SU-DHL-6 (cell line): ENCODE results near the gene MLYCD.

ENCODE experiments used
- H2AFZ ChIP-seq: fragments of 200-600 bp; sonication (generic); 2 replicates; pipeline ENCODE4 v1.6.1; 2014; ENCODE audit warnings: low read depth, mild to moderate bottlenecking, moderate library complexity, mixed read lengths, antibody characterized with exemption, low read length; ENCODE audit not compliant: severe bottlenecking
- H3F3A ChIP-seq: fragments of 200-600 bp; shearing (Covaris generic); 2 replicates; pipeline ENCODE4 v1.6.0; 2016; ENCODE audit warnings: antibody characterized with exemption, mild to moderate bottlenecking; ENCODE audit not compliant: insufficient read depth
- H3K27ac ChIP-seq: fragments of 200-600 bp; sonication (generic); 2 replicates; pipeline ENCODE4 v1.5.1; 2016; ENCODE audit warnings: low read depth, mild to moderate bottlenecking, low read length, moderate library complexity, mixed read lengths
- H3K27me3 ChIP-seq: fragments of 200-600 bp; sonication (generic), shearing (Covaris generic); 2 replicates; pipeline ENCODE4 v1.6.0; 2014; ENCODE audit warnings: mild to moderate bottlenecking, low read length
- H3K36me3 ChIP-seq: fragments of 200-600 bp; sonication (generic); 2 replicates; pipeline ENCODE4 v1.6.1; 2014; ENCODE audit warnings: mild to moderate bottlenecking, low read length, mixed read lengths
- H3K4me2 ChIP-seq: fragments of 300-600, 200-600 bp; shearing (Covaris generic), sonication (generic); 2 replicates; pipeline ENCODE4 v1.6.0; 2014; ENCODE audit warnings: low read length, low read depth, mild to moderate bottlenecking; ENCODE audit not compliant: poor library complexity, severe bottlenecking
- H3K4me3 ChIP-seq: fragments of 200-600 bp; sonication (generic); 2 replicates; pipeline ENCODE4 v1.5.1; 2014; ENCODE audit warnings: antibody characterized with exemption, low read length, mild to moderate bottlenecking, mixed read lengths; ENCODE audit not compliant: insufficient read depth, poor library complexity, severe bottlenecking
- H3K79me2 ChIP-seq: fragments of 200-600 bp; sonication (generic); 2 replicates; pipeline ENCODE4 v1.6.1; 2014; ENCODE audit warnings: mild to moderate bottlenecking, low read length, moderate library complexity; ENCODE audit not compliant: insufficient read depth
- H3K9ac ChIP-seq: fragments of 200-600 bp; sonication (generic); 2 replicates; pipeline ENCODE4 v1.7.0; 2014; ENCODE audit warnings: mild to moderate bottlenecking, low read length
- H3K9me2 ChIP-seq: fragments of 200-600 bp; sonication (generic); replicated peaks from 2 replicates; pipeline ENCODE4 v1.6.1; 2014; ENCODE audit warnings: low read length; ENCODE audit not compliant: insufficient read depth
- H3K9me3 ChIP-seq: fragments of 200-600 bp; sonication (generic); 2 replicates; pipeline ENCODE4 v1.6.1; 2014; ENCODE audit warnings: low read length, mixed read lengths; ENCODE audit not compliant: insufficient read depth
- H4K20me1 ChIP-seq: fragments of 200-600 bp; sonication (generic); 2 replicates; pipeline ENCODE4 v1.6.1; 2014; ENCODE audit warnings: low read depth, mild to moderate bottlenecking, antibody characterized with exemption, low read length, moderate library complexity, mixed read lengths
- EZH2phosphoT487 ChIP-seq: fragments of 200-600 bp; sonication (generic), shearing (Covaris generic); conservative IDR thresholded peaks from 2 replicates; pipeline ENCODE4 v1.6.1; 2018; ENCODE audit warnings: mild to moderate bottlenecking, antibody characterized with exemption, low read length, moderate library complexity, mixed read lengths
- TF ChIP-seq, protein P1 (sequence below): fragments of 200-600 bp; sonication (generic); IDR thresholded peaks from one replicate; pipeline ENCODE4 v1.5.1; 2017; ENCODE audit warnings: antibody characterized with exemption, mild to moderate bottlenecking, low read length, moderate library complexity; ENCODE audit not compliant: insufficient read depth, poor library complexity, severe bottlenecking

The MLYCD gene

DNA sequence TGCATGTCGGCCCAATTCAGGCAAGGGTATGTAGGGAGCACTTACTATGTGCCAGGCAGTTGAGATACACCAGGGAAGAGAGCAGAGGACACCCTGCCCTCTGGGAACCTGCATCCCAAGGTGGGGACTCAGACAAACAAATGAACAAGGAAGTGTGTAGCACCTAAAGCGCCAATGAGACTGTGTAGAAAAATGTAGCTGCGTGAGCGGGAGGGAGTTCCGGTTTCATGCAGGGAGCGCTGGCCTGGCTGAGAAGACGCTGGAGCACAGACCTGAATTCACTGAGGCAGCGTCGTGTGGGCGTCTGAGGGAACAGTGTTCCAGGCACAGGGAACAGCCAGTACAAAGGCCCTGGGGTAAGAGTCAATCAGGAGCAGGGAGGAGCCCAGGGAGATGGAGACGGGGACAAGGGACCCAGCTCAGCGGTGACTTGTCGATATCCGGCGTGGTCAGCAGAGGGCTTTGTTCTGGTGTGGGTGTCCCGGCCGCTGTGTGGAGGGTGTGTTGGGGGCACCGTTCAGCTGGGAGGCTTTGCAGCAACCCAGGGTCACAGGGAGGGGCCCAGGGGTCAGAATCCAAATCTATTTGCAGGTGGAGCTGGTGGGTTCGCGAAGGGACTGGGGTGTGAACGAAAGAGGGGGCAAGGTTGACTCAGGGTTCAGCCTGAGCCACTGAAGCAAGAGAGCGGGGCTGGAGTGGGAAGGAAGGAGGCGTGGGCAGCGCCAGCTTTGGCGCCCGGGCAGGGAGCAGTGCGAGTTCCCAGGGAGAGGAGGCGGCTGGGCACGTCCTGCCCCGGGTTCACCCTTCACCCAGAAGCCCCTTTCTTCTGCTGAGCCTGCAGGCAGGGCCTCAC, 36.3 kb downstream of the MLYCD start:
- H3K27ac ChIP-seq, result no peak overlapping the region
- no peak overlapping the region for H3K4me3 ChIP-seq
- H3K79me2 ChIP-seq, result no peaks in the 10 kb centered on the region
- no peak overlapping the region for H3K9ac ChIP-seq
- H3F3A ChIP-seq, result no peaks in the 10 kb centered on the region
- H3K9me2 ChIP-seq, result no peaks in the 10 kb centered on the region
- TF ChIP-seq, protein P1, sequence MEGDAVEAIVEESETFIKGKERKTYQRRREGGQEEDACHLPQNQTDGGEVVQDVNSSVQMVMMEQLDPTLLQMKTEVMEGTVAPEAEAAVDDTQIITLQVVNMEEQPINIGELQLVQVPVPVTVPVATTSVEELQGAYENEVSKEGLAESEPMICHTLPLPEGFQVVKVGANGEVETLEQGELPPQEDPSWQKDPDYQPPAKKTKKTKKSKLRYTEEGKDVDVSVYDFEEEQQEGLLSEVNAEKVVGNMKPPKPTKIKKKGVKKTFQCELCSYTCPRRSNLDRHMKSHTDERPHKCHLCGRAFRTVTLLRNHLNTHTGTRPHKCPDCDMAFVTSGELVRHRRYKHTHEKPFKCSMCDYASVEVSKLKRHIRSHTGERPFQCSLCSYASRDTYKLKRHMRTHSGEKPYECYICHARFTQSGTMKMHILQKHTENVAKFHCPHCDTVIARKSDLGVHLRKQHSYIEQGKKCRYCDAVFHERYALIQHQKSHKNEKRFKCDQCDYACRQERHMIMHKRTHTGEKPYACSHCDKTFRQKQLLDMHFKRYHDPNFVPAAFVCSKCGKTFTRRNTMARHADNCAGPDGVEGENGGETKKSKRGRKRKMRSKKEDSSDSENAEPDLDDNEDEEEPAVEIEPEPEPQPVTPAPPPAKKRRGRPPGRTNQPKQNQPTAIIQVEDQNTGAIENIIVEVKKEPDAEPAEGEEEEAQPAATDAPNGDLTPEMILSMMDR, result no peak
- no peak for TF ChIP-seq EZH2phosphoT487
- H3K36me3 ChIP-seq, result no peaks in the 10 kb centered on the region
- no peaks in the 10 kb centered on the region for H3K27me3 ChIP-seq
- no peaks in the 10 kb centered on the region for H4K20me1 ChIP-seq
- no peak overlapping the region for H2AFZ ChIP-seq
- no peak overlapping the region for H3K4me2 ChIP-seq
- no peaks in the 10 kb centered on the region for H3K9me3 ChIP-seq

DNA sequence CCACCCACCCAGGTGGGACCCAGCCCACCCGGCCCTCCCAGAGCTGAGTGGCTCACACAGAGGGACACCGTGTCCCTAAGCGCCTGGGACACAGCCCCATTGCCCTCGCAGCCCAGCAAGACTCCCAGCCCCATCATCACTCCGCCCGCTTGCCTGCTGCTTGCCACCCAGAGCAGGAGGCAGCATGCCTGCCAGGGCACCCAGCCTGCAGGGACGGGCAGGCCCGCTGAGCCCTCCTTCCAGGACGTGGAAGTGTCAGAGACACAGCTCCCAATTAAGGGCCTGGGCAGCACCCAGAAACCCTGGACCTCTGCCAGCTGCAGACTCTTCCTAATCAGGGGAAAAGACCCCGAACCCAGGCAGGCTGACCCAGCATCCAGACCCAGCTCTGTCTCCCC, 36.9 kb downstream of the MLYCD start:
- TF ChIP-seq, protein P1, result no peak
- TF ChIP-seq EZH2phosphoT487, result no peak
- no peak overlapping the region for H3K4me2 ChIP-seq
- H2AFZ ChIP-seq, result no peak overlapping the region
- H3F3A ChIP-seq, result no peaks in the 10 kb centered on the region
- H3K27me3 ChIP-seq, result no peaks in the 10 kb centered on the region
- no peaks in the 10 kb centered on the region for H3K9me3 ChIP-seq
- no peaks in the 10 kb centered on the region for H3K9me2 ChIP-seq
- H3K79me2 ChIP-seq, result no peaks in the 10 kb centered on the region
- H3K4me3 ChIP-seq, result no peak overlapping the region
- no peaks in the 10 kb centered on the region for H3K36me3 ChIP-seq
- no peak overlapping the region for H3K27ac ChIP-seq
- no peak overlapping the region for H3K9ac ChIP-seq
- H4K20me1 ChIP-seq, result no peaks in the 10 kb centered on the region

DNA sequence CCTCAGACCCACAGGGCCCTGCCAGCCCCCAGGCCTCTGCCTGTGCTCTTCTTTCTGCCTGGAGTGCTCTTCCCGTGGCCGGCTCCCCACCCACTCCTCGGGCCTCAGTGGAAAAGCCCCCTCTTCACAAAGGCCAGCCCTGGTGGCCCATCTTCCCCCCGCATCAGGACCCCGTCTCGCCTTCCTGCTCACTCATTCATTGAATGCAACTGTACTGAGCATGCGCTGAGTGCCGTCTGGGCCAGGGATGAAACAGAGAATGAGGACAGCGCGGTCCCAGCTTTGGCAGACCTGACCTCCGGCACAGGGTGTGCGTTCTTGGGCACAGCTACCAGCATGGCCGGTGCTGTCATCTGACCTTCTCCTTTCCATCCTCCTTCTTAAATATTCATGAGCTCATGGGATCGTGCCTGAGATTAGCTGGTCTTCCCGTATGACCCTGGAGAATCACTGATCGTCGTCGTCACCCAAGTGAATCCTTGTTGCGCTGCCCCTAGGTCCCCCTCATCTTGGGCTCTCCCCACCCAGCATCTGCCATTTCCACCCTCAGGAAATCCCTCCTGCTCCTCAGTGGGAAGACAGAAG, 37.8 kb downstream of the MLYCD start:
- no peaks in the 10 kb centered on the region for H4K20me1 ChIP-seq
- no peak overlapping the region for H3K4me3 ChIP-seq
- no peak overlapping the region for H3K4me2 ChIP-seq
- H2AFZ ChIP-seq, result no peak overlapping the region
- H3K9ac ChIP-seq, result no peak overlapping the region
- H3F3A ChIP-seq, result no peaks in the 10 kb centered on the region
- no peaks in the 10 kb centered on the region for H3K9me3 ChIP-seq
- no peaks in the 10 kb centered on the region for H3K9me2 ChIP-seq
- H3K79me2 ChIP-seq, result no peaks in the 10 kb centered on the region
- no peaks in the 10 kb centered on the region for H3K27me3 ChIP-seq
- TF ChIP-seq, protein P1, result no peak
- TF ChIP-seq EZH2phosphoT487, result no peak
- H3K27ac ChIP-seq, result no peak overlapping the region
- no peaks in the 10 kb centered on the region for H3K36me3 ChIP-seq
